GM12878 (cell line): Measurements from ENCODE around the gene MYRF.

Source experiments
- CTCF ChIP-seq, 3 experiments: IDR thresholded peaks in 2 of 3; conservative IDR thresholded peaks in 1 of 3; 2 replicates each; pipeline ENCODE4 v1.5.1; 2011; ENCODE audit warnings: low read depth in 3 of 3, low read length in 3 of 3, mild to moderate bottlenecking in 3 of 3, control low read depth in 2 of 3, moderate library complexity in 2 of 3, inconsistent platforms in 1 of 3, mixed read lengths in 1 of 3; ENCODE audit not compliant: control insufficient read depth in 2 of 3, insufficient read depth in 1 of 3; ENCODE audit errors: extremely low read depth in 1 of 3
- MTA2 ChIP-seq: fragments of 450-650 bp; IDR thresholded peaks from 2 replicates; pipeline ENCODE4 v1.6.1; 2016; ENCODE audit warnings: low read depth, mild to moderate bottlenecking, moderate library complexity
- MYB ChIP-seq: fragments of 150-350 bp; IDR thresholded peaks from 2 replicates; pipeline ENCODE4 v1.6.1; 2014; ENCODE audit warnings: mild to moderate bottlenecking, low read depth, low read length, borderline replicate concordance

- TF ChIP-seq MTA2: no peak
- TF ChIP-seq CTCF (IDR thresholded peaks at IDR 0.05 in 2 of 3, conservative IDR thresholded peaks at IDR 0.05 in 1 of 3; ENCODE audit: control insufficient read depth in 2 of 3, extremely low read depth in 1 of 3, insufficient read depth in 1 of 3, low read depth in 3 of 3, low read length in 3 of 3): no peak
- no peak for TF ChIP-seq MYB
Observed at GRCh38 chr11:61810671-61811175, 58.3 kb downstream of the MYRF start.
